SK-N-MC (cell line): ENCODE data around the gene PFKFB3.

Source experiments
- EZH2 ChIP-seq: fragments of 200-600 bp; sonication (generic); IDR thresholded peaks from one replicate; pipeline ENCODE4 v1.6.1; 2017; ENCODE audit warnings: antibody characterized with exemption
- FOXP2 ChIP-seq: optimal IDR thresholded peaks from 2 replicates; pipeline ENCODE3; 2011; ENCODE audit warnings: mild to moderate bottlenecking, moderate library complexity; ENCODE audit not compliant: insufficient read depth; ENCODE audit errors: extremely low read length, control extremely low read depth
- POLR2AphosphoS5 ChIP-seq: IDR thresholded peaks from 2 replicates; pipeline ENCODE4 v1.6.1; 2012; ENCODE audit warnings: mild to moderate bottlenecking, low read depth, low read length, borderline replicate concordance

GRCh38 chr10:6240254-6240653 is 37.5 kb downstream of the PFKFB3 start:
- no peak for TF ChIP-seq EZH2
- TF ChIP-seq POLR2AphosphoS5, result no peak
- no peak for TF ChIP-seq FOXP2
